Sciatic nerve (tissue), 2 donors: ENCODE measurements around the gene JDP2. TPM values are rescaled to one million over a fixed set of nuclear protein-coding genes. Genes with fewer than 3 reads are reported as not detected.

Source experiments
- ATAC-seq: fragments of 200-7000 bp; cut with Tn5 transposase; one replicate; pipeline ENCODE4 v1.9.1; 2020; ENCODE audit warnings: mild to moderate bottlenecking, moderate library complexity
- DNase-seq: peaks from one replicate; pipeline ENCODE4 v3.0.0-alpha.2; 2020; ENCODE audit warnings: low spot score
- intact Hi-C: fragments of 100-400 bp; cut with DNase I; formaldehyde crosslinking; loops from one replicate; pipeline ENCODE4 v1.14.2; 2022
- total RNA-seq: library from RNA; stranded (reverse); fragmentation: NEBNext Ultra II Directional; extraction: Animal tissue kit (Norgen Biotek cat#: 25700); gene quantifications from one replicate; pipeline ENCODE4 v1.2.1, GENCODE V29; 2021
- donor health status: DM: no; HTN: no; CAD: no.
- donor health status: DM: no; HTN: no; CAD: no.

Gene JDP2
- total RNA-seq, 1 donor from 2014 or later, result 59.7 TPM

- no peak for ATAC-seq
- intact Hi-C loops, result no loop called here
- DNase-seq, result no peak
Measured at GRCh38 chr14:75406102-75406501, 21.7 kb upstream of the JDP2 start.

- intact Hi-C loops, result no loop called here
- DNase-seq, result no peak
- ATAC-seq, result no peak
Measured at GRCh38 chr14:75406856-75407255, 21.0 kb upstream of the JDP2 start.

GRCh38 chr14:75409316-75410205 lies 18.3 kb upstream of the JDP2 start:
- DNase-seq, result no peak
- intact Hi-C loops, result no loop called here
- peak; percentile 28 for ATAC-seq

- DNase-seq (no peak), ATAC-seq (peak; percentile 13)
- intact Hi-C loops, result no loop called here
Measured at GRCh38 chr14:75411214-75411540, 16.6 kb upstream of the JDP2 start.

GRCh38 chr14:75413013-75413412 lies 14.8 kb upstream of the JDP2 start:
- intact Hi-C loops, result no loop called here
- no peak for ATAC-seq
- DNase-seq, result no peak

GRCh38 chr14:75417674-75418073 lies 10.1 kb upstream of the JDP2 start:
- intact Hi-C loops, result no loop called here
- ATAC-seq (no peak), DNase-seq (no peak)

- intact Hi-C loops, result no loop called here
- DNase-seq, result no peak
- ATAC-seq, result peak; percentile 36
Measured at GRCh38 chr14:75418850-75419768, 8.7 kb upstream of the JDP2 start.

GRCh38 chr14:75422169-75422568 lies 5.7 kb upstream of the JDP2 start:
- DNase-seq, result no peak
- ATAC-seq, result no peak
- intact Hi-C loops, result no loop called here

- ATAC-seq (no peak), DNase-seq (no peak)
- intact Hi-C loops, result no loop called here
Measured at GRCh38 chr14:75424496-75424895, 3.3 kb upstream of the JDP2 start.

GRCh38 chr14:75425446-75425845 lies 2.4 kb upstream of the JDP2 start:
- DNase-seq, result no peak
- no peak for ATAC-seq
- intact Hi-C loops, result no loop called here

GRCh38 chr14:75426332-75427125 lies 1.3 kb upstream of the JDP2 start:
- peak; percentile 1 for ATAC-seq
- intact Hi-C loops, result no loop called here
- DNase-seq, result no peak

- intact Hi-C loops, result no loop called here
- ATAC-seq, result peak; percentile 25
- no peak for DNase-seq
Measured at GRCh38 chr14:75427126-75427481, 718 bp upstream of the JDP2 start.

GRCh38 chr14:75428230-75429104 lies 645 bp downstream of the JDP2 start:
- peak; percentile 29 for ATAC-seq
- intact Hi-C loops, result no loop called here
- peak; percentile 75 for DNase-seq

GRCh38 chr14:75429562-75429961 lies 1.7 kb downstream of the JDP2 start:
- intact Hi-C loops, result no loop called here
- no peak for ATAC-seq
- no peak for DNase-seq

- DNase-seq (no peak), ATAC-seq (peak; percentile 59)
- intact Hi-C loops, result no loop called here
Measured at GRCh38 chr14:75430116-75430515, 2.3 kb downstream of the JDP2 start.

GRCh38 chr14:75430526-75430925 lies 2.7 kb downstream of the JDP2 start:
- intact Hi-C loops, result no loop called here
- ATAC-seq (peak; percentile 42), DNase-seq (no peak)

- intact Hi-C loops, result no loop called here
- no peak for ATAC-seq
Measured at GRCh38 chr14:75430976-75431375, 3.2 kb downstream of the JDP2 start.

GRCh38 chr14:75431827-75432226 lies 4.0 kb downstream of the JDP2 start:
- intact Hi-C loops, result no loop called here
- DNase-seq, result no peak
- no peak for ATAC-seq

More at GRCh38 chr14:75430976-75431375, 3.2 kb downstream of the JDP2 start:
- DNase-seq, result no peak
